HepG2 (cell line): ENCODE measurements around the gene KLHL7. TPM values are rescaled to one million over a fixed set of nuclear protein-coding genes. Genes with fewer than 3 reads are reported as not detected.

ENCODE experiments used
- CHD2 ChIP-seq: IDR thresholded peaks from 2 replicates; pipeline ENCODE4 v1.6.1; 2011; ENCODE audit warnings: low read depth, low read length, improper control_type of control experiment
- E2F1 ChIP-seq: sonication (generic); formaldehyde crosslinking; IDR thresholded peaks from 2 replicates; pipeline ENCODE4 v1.5.0; 2020; ENCODE audit warnings: missing genetic modification reagents
- FOXM1 ChIP-seq: sonication (generic); formaldehyde crosslinking; IDR thresholded peaks from 2 replicates; pipeline ENCODE4 v1.5.0; 2020; ENCODE audit warnings: missing genetic modification reagents
- GATA4 ChIP-seq: sonication (generic); IDR thresholded peaks from 2 replicates; pipeline ENCODE4 v1.6.1; 2016; ENCODE audit warnings: antibody characterized with exemption, low read depth, borderline replicate concordance
- KMT2B ChIP-seq: IDR thresholded peaks from 2 replicates; pipeline ENCODE4 v1.6.1; 2016; ENCODE audit warnings: missing genetic modification reagents, missing compliant biosample characterization
- LRRFIP1 ChIP-seq: sonication (generic); formaldehyde crosslinking; conservative IDR thresholded peaks from 2 replicates; pipeline ENCODE4 v1.4.0; 2020; ENCODE audit warnings: missing genetic modification reagents
- MLXIP ChIP-seq: sonication (generic); formaldehyde crosslinking; IDR thresholded peaks from 2 replicates; pipeline ENCODE4 v1.9.0; 2021; ENCODE audit warnings: missing genetic modification reagents, borderline replicate concordance
- MNT ChIP-seq: fragments of 450-650 bp; IDR thresholded peaks from 2 replicates; pipeline ENCODE4 v1.6.1; 2016
- NCOA1 ChIP-seq: sonication (generic); formaldehyde crosslinking; IDR thresholded peaks from 2 replicates; pipeline ENCODE4 v1.9.0; 2021; ENCODE audit warnings: missing genetic modification reagents
- NKX3-1 ChIP-seq: sonication (generic); formaldehyde crosslinking; IDR thresholded peaks from 2 replicates; pipeline ENCODE4 v1.5.0; 2020; ENCODE audit warnings: missing genetic modification reagents
- NRL ChIP-seq: sonication (generic); formaldehyde crosslinking; IDR thresholded peaks from 2 replicates; pipeline ENCODE4 v1.5.0; 2020; ENCODE audit warnings: missing genetic modification reagents, mild to moderate bottlenecking, moderate library complexity, borderline replicate concordance
- ZNF253 ChIP-seq: sonication (generic); formaldehyde crosslinking; IDR thresholded peaks from 2 replicates; pipeline ENCODE4 v1.8.0; 2022; ENCODE audit warnings: mild to moderate bottlenecking, missing genetic modification reagents, borderline replicate concordance
- ZNF280B ChIP-seq: sonication (generic); formaldehyde crosslinking; IDR thresholded peaks from 2 replicates; pipeline ENCODE4 v1.5.0; 2020; ENCODE audit warnings: missing genetic modification reagents, mild to moderate bottlenecking, borderline replicate concordance
- ZNF34 ChIP-seq: sonication (generic); formaldehyde crosslinking; IDR thresholded peaks from 2 replicates; pipeline ENCODE4 v1.4.0; 2020; ENCODE audit warnings: mild to moderate bottlenecking, missing genetic modification reagents, borderline replicate concordance
- ZNF547 ChIP-seq: sonication (generic); formaldehyde crosslinking; IDR thresholded peaks from 2 replicates; pipeline ENCODE4 v1.5.1; 2020; ENCODE audit warnings: mild to moderate bottlenecking, missing genetic modification reagents
- ZNF772 ChIP-seq: sonication (generic); formaldehyde crosslinking; IDR thresholded peaks from 2 replicates; pipeline ENCODE4 v1.5.0; 2020; ENCODE audit warnings: mild to moderate bottlenecking, missing genetic modification reagents
- ZNF782 ChIP-seq: sonication (generic); formaldehyde crosslinking; IDR thresholded peaks from 2 replicates; pipeline ENCODE4 v1.4.0; 2020; ENCODE audit warnings: missing genetic modification reagents, mild to moderate bottlenecking, borderline replicate concordance
- ZSCAN31 ChIP-seq: sonication (generic); formaldehyde crosslinking; IDR thresholded peaks from 2 replicates; pipeline ENCODE4 v1.5.0; 2020; ENCODE audit warnings: low read depth, mild to moderate bottlenecking, missing genetic modification reagents
- polyA plus RNA-seq, 8 experiments: library from polyadenylated mRNA; depleted of rRNA in 3 of 8; stranded (reverse) in 7 of 8; unstranded in 1 of 8; fragments of >200 nt; fragmentation: Illumina TruSeq in 4 of 8; extraction: Trizol in 4 of 8; gene quantifications; 2 replicates each; pipeline versions ENCODE4 v1.2.1 to v1.2.3, GENCODE V29; 2011 to 2016; ENCODE audit warnings: low read depth in 4 of 8, missing spikeins in 1 of 8, mixed read lengths in 1 of 8; ENCODE audit not compliant: insufficient read depth in 1 of 8
- total RNA-seq, 5 experiments: library from RNA; depleted of rRNA; stranded (reverse); fragments of >200 nt; fragmentation: Illumina TruSeq; extraction: Trizol; gene quantifications; 2 replicates each; pipeline ENCODE4 v1.2.3, GENCODE V29; 2016; ENCODE audit warnings: low read depth in 1 of 5

The KLHL7 gene
- total and polyA plus RNA-seq, 2 of the 13 experiments (the other 11 are each of a cell fraction or from before 2014, with no cell fraction given): 16.2 to 34.4 TPM

GRCh38 chr7:23181684-23182553 lies 76.3 kb downstream of the KLHL7 start, which contains the start of gene NUP42 (continued):
- TF ChIP-seq E2F1 (CRISPR knock-in tag): peak; percentile 74; the same call in 1 of the 2 replicates
- TF ChIP-seq ZNF547 (CRISPR knock-in tag): 0 out of 2 replicates have a peak, but pooled peaks have one; percentile 74
- TF ChIP-seq CHD2: peak; percentile 51; the same call in 1 of the 2 replicates
- TF ChIP-seq MLXIP (CRISPR knock-in tag): no peak
- no peak for TF ChIP-seq NCOA1
- TF ChIP-seq ZSCAN31: peak; percentile 84
- no peak for TF ChIP-seq LRRFIP1 (CRISPR knock-in tag)
- TF ChIP-seq ZNF280B: peak; percentile 79; the same call in 1 of the 2 replicates
- TF ChIP-seq ZNF34 (CRISPR knock-in tag): peak; percentile 91; the same call in 1 of the 2 replicates
- TF ChIP-seq FOXM1 (CRISPR knock-in tag): 0 out of 2 replicates have a peak, but pooled peaks have one; percentile 53
- no peak for TF ChIP-seq GATA4
- peak; percentile 72 for TF ChIP-seq MNT
- TF ChIP-seq NKX3-1 (CRISPR knock-in tag): no peak
- TF ChIP-seq NRL: peak; percentile 89; the same call in 1 of the 2 replicates
- TF ChIP-seq ZNF253 (CRISPR knock-in tag): no peak
- peak; percentile 52; the same call in 1 of the 2 replicates for TF ChIP-seq ZNF782
- TF ChIP-seq KMT2B (CRISPR knock-in tag): peak; percentile 97
- peak; percentile 80; the same call in 1 of the 2 replicates for TF ChIP-seq ZNF772
